Sigmoid colon (tissue), 4 donors: Measurements from ENCODE around the gene RPL18A.

Source experiments
- EP300 ChIP-seq, 4 donors: sonication (generic); formaldehyde crosslinking; IDR thresholded peaks; one replicate each; pipeline ENCODE4 v1.6.1; 2017; ENCODE audit warnings: antibody characterized with exemption in 4 of 4
- POLR2A ChIP-seq, 2 donors: fragments of 450-650 bp; IDR thresholded peaks; one replicate each; pipeline ENCODE4 v1.6.1; 2016; ENCODE audit warnings: antibody characterized with exemption in 2 of 2, mild to moderate bottlenecking in 2 of 2, moderate library complexity in 2 of 2
- POLR2AphosphoS5 ChIP-seq, 4 donors: sonication (generic); formaldehyde crosslinking; IDR thresholded peaks; one replicate each; pipeline ENCODE4 v1.6.1; 2017; ENCODE audit warnings: antibody characterized with exemption in 4 of 4
- TF ChIP-seq, protein P1 (sequence below), 4 experiments: fragments of 450-650 bp in 3 of 4; fragments of 200-600 bp in 1 of 4; IDR thresholded peaks; one replicate each; pipeline ENCODE4 v1.5.1; 2016 to 2019; ENCODE audit warnings: antibody characterized with exemption in 4 of 4, mild to moderate bottlenecking in 3 of 4, moderate library complexity in 2 of 4

- TF ChIP-seq, protein P1, sequence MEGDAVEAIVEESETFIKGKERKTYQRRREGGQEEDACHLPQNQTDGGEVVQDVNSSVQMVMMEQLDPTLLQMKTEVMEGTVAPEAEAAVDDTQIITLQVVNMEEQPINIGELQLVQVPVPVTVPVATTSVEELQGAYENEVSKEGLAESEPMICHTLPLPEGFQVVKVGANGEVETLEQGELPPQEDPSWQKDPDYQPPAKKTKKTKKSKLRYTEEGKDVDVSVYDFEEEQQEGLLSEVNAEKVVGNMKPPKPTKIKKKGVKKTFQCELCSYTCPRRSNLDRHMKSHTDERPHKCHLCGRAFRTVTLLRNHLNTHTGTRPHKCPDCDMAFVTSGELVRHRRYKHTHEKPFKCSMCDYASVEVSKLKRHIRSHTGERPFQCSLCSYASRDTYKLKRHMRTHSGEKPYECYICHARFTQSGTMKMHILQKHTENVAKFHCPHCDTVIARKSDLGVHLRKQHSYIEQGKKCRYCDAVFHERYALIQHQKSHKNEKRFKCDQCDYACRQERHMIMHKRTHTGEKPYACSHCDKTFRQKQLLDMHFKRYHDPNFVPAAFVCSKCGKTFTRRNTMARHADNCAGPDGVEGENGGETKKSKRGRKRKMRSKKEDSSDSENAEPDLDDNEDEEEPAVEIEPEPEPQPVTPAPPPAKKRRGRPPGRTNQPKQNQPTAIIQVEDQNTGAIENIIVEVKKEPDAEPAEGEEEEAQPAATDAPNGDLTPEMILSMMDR (IDR thresholded peaks at IDR 0.05) = no peak
- TF ChIP-seq POLR2A (IDR thresholded peaks at IDR 0.05) = no peak
- no peak for TF ChIP-seq POLR2AphosphoS5 (IDR thresholded peaks at IDR 0.05)
- TF ChIP-seq EP300 (IDR thresholded peaks at IDR 0.05) = no peak
Observed at GRCh38 chr19:17835182-17836006, 24.3 kb upstream of the RPL18A start.
